ENCODE results near the gene GYG2. TPM values are rescaled to one million over a fixed set of nuclear protein-coding genes. Genes with fewer than 3 reads are reported as not detected.

The GYG2 gene
- total RNA-seq, 4 donors from 2014 or later = 3.8 to 13.7 (median 8.5) TPM

GRCh38 chrX:2870650-2871049 lies 41.9 kb downstream of the GYG2 start:
- Histone ChIP-seq H3K27ac (no peak overlapping the region), H3K4me1 (no peaks in the 10 kb centered on the region), H3K4me3 (no peak overlapping the region), H3K27me3 (no peaks in the 10 kb centered on the region), H3K9me3 (no peaks in the 10 kb centered on the region), H3K36me3 (no peaks in the 10 kb centered on the region)
- TF ChIP-seq POLR2AphosphoS5 (IDR thresholded peaks at IDR 0.05) = no peak
- no peak for TF ChIP-seq EP300 (IDR thresholded peaks at IDR 0.05)
- TF ChIP-seq CTCF (IDR thresholded peaks at IDR 0.05) = no peak
- TF ChIP-seq POLR2A (IDR thresholded peaks at IDR 0.05) = no peak
- ATAC-seq = no peak

- H3K4me1 ChIP-seq = no peaks in the 10 kb centered on the region
- H3K4me3 ChIP-seq = no peak overlapping the region
- no peaks in the 10 kb centered on the region for H3K27me3 ChIP-seq
- 82 to 100% methylated on average over 1 to 2 of the region's 2 CpGs for WGBS, 2 donors (ENCODE audit: low coverage in 1 of 2)
- H3K9me3 ChIP-seq = no peaks in the 10 kb centered on the region
- H3K27ac ChIP-seq = no peak overlapping the region
- H3K36me3 ChIP-seq = no peaks in the 10 kb centered on the region
- TF ChIP-seq EP300 (IDR thresholded peaks at IDR 0.05) (no peak), POLR2AphosphoS5 (IDR thresholded peaks at IDR 0.05) (no peak), CTCF (IDR thresholded peaks at IDR 0.05) (no peak), POLR2A (IDR thresholded peaks at IDR 0.05) (no peak)
- ATAC-seq = no peak
Measured at GRCh38 chrX:2871831-2872230, 43.1 kb downstream of the GYG2 start.

GRCh38 chrX:2872671-2873277 lies 44.0 kb downstream of the GYG2 start:
- Histone ChIP-seq H3K4me3 (no peak overlapping the region), H3K9me3 (no peaks in the 10 kb centered on the region), H3K4me1 (no peaks in the 10 kb centered on the region), H3K27me3 (no peaks in the 10 kb centered on the region), H3K36me3 (no peaks in the 10 kb centered on the region), H3K27ac (no peak overlapping the region)
- ATAC-seq = no peak
- 90% methylated on average over 3 to 6 of the region's 7 CpGs for WGBS, 2 donors (ENCODE audit: low coverage in 1 of 2)
- TF ChIP-seq POLR2AphosphoS5 (IDR thresholded peaks at IDR 0.05) (no peak), CTCF (IDR thresholded peaks at IDR 0.05) (no peak), POLR2A (IDR thresholded peaks at IDR 0.05) (no peak), EP300 (IDR thresholded peaks at IDR 0.05) (no peak)

GRCh38 chrX:2874222-2875135 lies 45.7 kb downstream of the GYG2 start:
- WGBS, 2 donors (ENCODE audit: low coverage in 1 of 2) = 83% methylated on average over 2 to 3 of the region's 5 CpGs
- Histone ChIP-seq H3K4me3 (no peak overlapping the region), H3K27me3 (no peaks in the 10 kb centered on the region), H3K36me3 (no peaks in the 10 kb centered on the region), H3K9me3 (no peaks in the 10 kb centered on the region), H3K27ac (no peak overlapping the region), H3K4me1 (no peaks in the 10 kb centered on the region)
- TF ChIP-seq POLR2A (IDR thresholded peaks at IDR 0.05) (no peak), CTCF (IDR thresholded peaks at IDR 0.05) (no peak), POLR2AphosphoS5 (IDR thresholded peaks at IDR 0.05) (no peak)
- ATAC-seq = no peak

GRCh38 chrX:2875136-2875481 lies 46.4 kb downstream of the GYG2 start:
- no peak for TF ChIP-seq POLR2AphosphoS5 (IDR thresholded peaks at IDR 0.05)
- no peak for TF ChIP-seq POLR2A (IDR thresholded peaks at IDR 0.05)
- TF ChIP-seq CTCF (IDR thresholded peaks at IDR 0.05) = no peak
- TF ChIP-seq EP300 (IDR thresholded peaks at IDR 0.05) = no peak
- H3K9me3 ChIP-seq = no peaks in the 10 kb centered on the region
- ATAC-seq = no peak
- no peaks in the 10 kb centered on the region for H3K4me1 ChIP-seq
- no peak overlapping the region for H3K4me3 ChIP-seq
- WGBS, 2 donors (ENCODE audit: low coverage in 1 of 2) = 82% methylated on average over 3 of the region's 3 CpGs; no CpG with 5 or more reads in 1 of the 2 donors
- H3K36me3 ChIP-seq = no peaks in the 10 kb centered on the region
- no peaks in the 10 kb centered on the region for H3K27me3 ChIP-seq
- H3K27ac ChIP-seq = no peak overlapping the region

Data from gastroesophageal sphincter (tissue), 4 donors.